ENCODE results near the gene PLCL1. TPM values are rescaled to one million over a fixed set of nuclear protein-coding genes. Genes with fewer than 3 reads are reported as not detected.
A peak's percentile ranks its signal among the peaks of the same experiment; 100 is the strongest.

PLCL1 gene
- total RNA-seq, 1 donor from 2014 or later: 0.08 TPM

GRCh38 chr2:197993363-197993762 is 189.0 kb downstream of the PLCL1 start:
- DNase-seq (ENCODE audit: low read depth): no peak
- no peak overlapping the region for H3K4me3 ChIP-seq (ENCODE audit: low read depth, low read length)
- TF ChIP-seq CTCF (IDR thresholded peaks at IDR 0.05; ENCODE audit: insufficient read depth, low read length, poor library complexity, severe bottlenecking): no peak

GRCh38 chr2:197993830-197994229 is 189.4 kb downstream of the PLCL1 start:
- DNase-seq (ENCODE audit: low read depth): peak; percentile 29
- no peaks in the 10 kb centered on the region for H3K36me3 ChIP-seq (ENCODE audit: control insufficient read depth, insufficient read depth, low read length)
- TF ChIP-seq CTCF (IDR thresholded peaks at IDR 0.05; ENCODE audit: insufficient read depth, low read length, poor library complexity, severe bottlenecking): no peak

More at GRCh38 chr2:197993363-197993762, 189.0 kb downstream of the PLCL1 start:
- no peaks in the 10 kb centered on the region for H3K27me3 ChIP-seq (ENCODE audit: control insufficient read depth, insufficient read depth, low read length)
- no peaks in the 10 kb centered on the region for H3K36me3 ChIP-seq (ENCODE audit: control insufficient read depth, insufficient read depth, low read length)

GRCh38 chr2:197994751-197995150 is 190.4 kb downstream of the PLCL1 start:
- Histone ChIP-seq H3K36me3 (ENCODE audit: control insufficient read depth, insufficient read depth, low read length) (no peaks in the 10 kb centered on the region), H3K27me3 (ENCODE audit: control insufficient read depth, insufficient read depth, low read length) (no peaks in the 10 kb centered on the region), H3K4me3 (ENCODE audit: low read depth, low read length) (no peak overlapping the region)
- TF ChIP-seq CTCF (IDR thresholded peaks at IDR 0.05; ENCODE audit: insufficient read depth, low read length, poor library complexity, severe bottlenecking): no peak
- DNase-seq (ENCODE audit: low read depth): no peak

More at GRCh38 chr2:197993830-197994229, 189.4 kb downstream of the PLCL1 start:
- H3K4me3 ChIP-seq (ENCODE audit: low read depth, low read length): no peak overlapping the region
- H3K27me3 ChIP-seq (ENCODE audit: control insufficient read depth, insufficient read depth, low read length): no peaks in the 10 kb centered on the region

GRCh38 chr2:197996583-197996982 is 192.2 kb downstream of the PLCL1 start:
- TF ChIP-seq CTCF (IDR thresholded peaks at IDR 0.05; ENCODE audit: insufficient read depth, low read length, poor library complexity, severe bottlenecking): no peak
- no peak for DNase-seq (ENCODE audit: low read depth)
- H3K4me3 ChIP-seq (ENCODE audit: low read depth, low read length): no peak overlapping the region
- H3K36me3 ChIP-seq (ENCODE audit: control insufficient read depth, insufficient read depth, low read length): no peaks in the 10 kb centered on the region
- no peaks in the 10 kb centered on the region for H3K27me3 ChIP-seq (ENCODE audit: control insufficient read depth, insufficient read depth, low read length)

GRCh38 chr2:197997083-197997541 is 192.7 kb downstream of the PLCL1 start:
- Histone ChIP-seq H3K4me3 (ENCODE audit: low read depth, low read length) (no peak overlapping the region), H3K36me3 (ENCODE audit: control insufficient read depth, insufficient read depth, low read length) (no peaks in the 10 kb centered on the region), H3K27me3 (ENCODE audit: control insufficient read depth, insufficient read depth, low read length) (no peaks in the 10 kb centered on the region)
- no peak for TF ChIP-seq CTCF (IDR thresholded peaks at IDR 0.05; ENCODE audit: insufficient read depth, low read length, poor library complexity, severe bottlenecking)
- DNase-seq (ENCODE audit: low read depth): no peak

GRCh38 chr2:197998702-197999101 is 194.3 kb downstream of the PLCL1 start:
- DNase-seq (ENCODE audit: low read depth): no peak
- Histone ChIP-seq H3K4me3 (ENCODE audit: low read depth, low read length) (no peak overlapping the region), H3K36me3 (ENCODE audit: control insufficient read depth, insufficient read depth, low read length) (no peaks in the 10 kb centered on the region), H3K27me3 (ENCODE audit: control insufficient read depth, insufficient read depth, low read length) (no peaks in the 10 kb centered on the region)
- TF ChIP-seq CTCF (IDR thresholded peaks at IDR 0.05; ENCODE audit: insufficient read depth, low read length, poor library complexity, severe bottlenecking): no peak

Measured in kidney epithelial cell (primary cell).